Thymus (tissue), 11 donors: ENCODE data around the gene CD58. TPM values are rescaled to one million over a fixed set of nuclear protein-coding genes. Genes with fewer than 3 reads are reported as not detected.
"Not testable (repeated sequence)": the region's sequence is repeated elsewhere in the genome, so short reads cannot be mapped to it uniquely, and the experiment has no call there.

Experiments used
- DNase-seq, 9 donors: peaks; one replicate each; pipeline ENCODE4 v3.0.0-alpha.2; 2013; ENCODE audit warnings: low spot score in 9 of 9, low read depth in 6 of 9, missing footprints in 1 of 9
- H3K27ac ChIP-seq, 2 donors: one replicate each; pipeline ENCODE4 v1.5.1; 2013; ENCODE audit warnings: control low read depth in 1 of 2, low read depth in 1 of 2, low read length in 1 of 2, mild to moderate bottlenecking in 1 of 2, moderate library complexity in 1 of 2
- H3K27me3 ChIP-seq, 2 donors: one replicate each; pipeline ENCODE4 v1.5.1; 2013; ENCODE audit warnings: low read length in 1 of 2; ENCODE audit not compliant: control insufficient read depth in 2 of 2, insufficient read depth in 1 of 2
- H3K36me3 ChIP-seq, 2 donors: one replicate each; pipeline ENCODE4 v1.5.1; 2013; ENCODE audit warnings: low read length in 1 of 2, mild to moderate bottlenecking in 1 of 2, moderate library complexity in 1 of 2; ENCODE audit not compliant: control insufficient read depth in 2 of 2, insufficient read depth in 2 of 2
- H3K4me1 ChIP-seq, 2 donors: one replicate each; pipeline ENCODE4 v1.5.1; 2013; ENCODE audit warnings: low read length in 2 of 2; ENCODE audit not compliant: control insufficient read depth in 2 of 2, insufficient read depth in 2 of 2
- H3K4me3 ChIP-seq, 2 donors: one replicate each; pipeline ENCODE4 v1.5.1; 2013; ENCODE audit warnings: low read length in 2 of 2, control low read depth in 1 of 2, mild to moderate bottlenecking in 1 of 2
- H3K9me3 ChIP-seq, 2 donors: one replicate each; pipeline ENCODE4 v1.5.1; 2013; ENCODE audit warnings: low read length in 1 of 2, mild to moderate bottlenecking in 1 of 2; ENCODE audit not compliant: control insufficient read depth in 2 of 2, insufficient read depth in 1 of 2
- WGBS: extraction: QIAGEN DNeasy Blood & Tissue Kit; methylation state at CpG from one replicate; pipeline ENCODE4 v1.1.7; 2013; 5-methylcytosine and 5-hydroxymethylcytosine counted together
- polyA plus RNA-seq: library from polyadenylated mRNA; stranded (reverse); fragments of 200-250 nt; gene quantifications from one replicate; pipeline ENCODE4 v1.2.3, GENCODE V29; 2013
- total RNA-seq: library from RNA; stranded (reverse); fragments of 120-200 nt; gene quantifications from one replicate; pipeline ENCODE4 v1.2.4, GENCODE V29; 2013
- donor health status: healthy.

CD58 gene
- total and polyA plus RNA-seq, 2 donors: 12.7 to 24.6 TPM

GRCh38 chr1:116567790-116568661 is 2.8 kb downstream of the CD58 start:
- H3K4me1 ChIP-seq: peaks cover 17 to 25% of the 10 kb centered on the region in 2 donors
- H3K9me3 ChIP-seq: peaks cover 0 to 7% of the 10 kb centered on the region in 2 donors
- H3K4me3 ChIP-seq: no peak overlapping the region
- no peak for DNase-seq
- no peak overlapping the region for H3K27ac ChIP-seq
- H3K36me3 ChIP-seq: no peaks in the 10 kb centered on the region
- H3K27me3 ChIP-seq: peaks cover 0 to 10% of the 10 kb centered on the region in 2 donors
- 92% methylated on average over 4 of the region's 4 CpGs for WGBS

GRCh38 chr1:116565222-116565621 is 5.6 kb downstream of the CD58 start:
- Histone ChIP-seq H3K4me3 (no peak overlapping the region), H3K4me1 (peaks cover 7 to 8% of the 10 kb centered on the region in 2 donors), H3K27ac (no peak overlapping the region), H3K9me3 (peaks cover 0 to 8% of the 10 kb centered on the region in 2 donors), H3K36me3 (no peaks in the 10 kb centered on the region), H3K27me3 (no peaks in the 10 kb centered on the region)
- 99% methylated on average over 1 of the region's 1 CpG for WGBS
- DNase-seq: no peak

- H3K27ac ChIP-seq: no peak overlapping the region
- H3K4me1 ChIP-seq: peaks cover 0 to 2% of the 10 kb centered on the region in 2 donors
- no peaks in the 10 kb centered on the region for H3K36me3 ChIP-seq
- no peak for DNase-seq
- no peaks in the 10 kb centered on the region for H3K27me3 ChIP-seq
- 96% methylated on average over 1 of the region's 1 CpG for WGBS
- H3K4me3 ChIP-seq: no peak overlapping the region
- peaks cover 0 to 8% of the 10 kb centered on the region in 2 donors for H3K9me3 ChIP-seq
Observed at GRCh38 chr1:116564426-116564825, 6.4 kb downstream of the CD58 start.

GRCh38 chr1:116562465-116562864 is 8.4 kb downstream of the CD58 start:
- not testable (repeated sequence) for H3K4me1 ChIP-seq, H3K27me3 ChIP-seq, H3K4me3 ChIP-seq, DNase-seq, H3K36me3 ChIP-seq, H3K9me3 ChIP-seq, H3K27ac ChIP-seq
- WGBS: 99% methylated on average over 4 of the region's 4 CpGs

- Histone ChIP-seq H3K27me3 (no peaks in the 10 kb centered on the region), H3K9me3 (peaks cover 0 to 8% of the 10 kb centered on the region in 2 donors), H3K4me3 (no peak overlapping the region), H3K4me1 (no peaks in the 10 kb centered on the region), H3K27ac (no peak overlapping the region), H3K36me3 (no peaks in the 10 kb centered on the region)
- no peak for DNase-seq
Observed at GRCh38 chr1:116561563-116561962, 9.3 kb downstream of the CD58 start.

GRCh38 chr1:116560704-116561490 is 9.9 kb downstream of the CD58 start:
- H3K27me3 ChIP-seq: no peaks in the 10 kb centered on the region
- H3K36me3 ChIP-seq: no peaks in the 10 kb centered on the region
- WGBS: 71% methylated on average over 4 of the region's 4 CpGs
- H3K4me1 ChIP-seq: no peaks in the 10 kb centered on the region
- H3K9me3 ChIP-seq: peaks cover 0 to 8% of the 10 kb centered on the region in 2 donors
- no peak overlapping the region for H3K27ac ChIP-seq
- no peak for DNase-seq
- no peak overlapping the region for H3K4me3 ChIP-seq

- Histone ChIP-seq H3K27me3 (no peaks in the 10 kb centered on the region), H3K9me3 (peaks cover 0 to 8% of the 10 kb centered on the region in 2 donors), H3K27ac (no peak overlapping the region), H3K4me1 (no peaks in the 10 kb centered on the region), H3K36me3 (no peaks in the 10 kb centered on the region), H3K4me3 (no peak overlapping the region)
- 85% methylated on average over 8 of the region's 8 CpGs for WGBS
- DNase-seq: no peak
Observed at GRCh38 chr1:116559304-116559761, 11.5 kb downstream of the CD58 start.

- Histone ChIP-seq H3K36me3 (no peaks in the 10 kb centered on the region), H3K9me3 (peaks cover 0 to 6% of the 10 kb centered on the region in 2 donors), H3K27me3 (no peaks in the 10 kb centered on the region), H3K4me3 (no peak overlapping the region), H3K4me1 (no peaks in the 10 kb centered on the region), H3K27ac (no peak overlapping the region)
- 96% methylated on average over 1 of the region's 1 CpG for WGBS
- no peak for DNase-seq
Observed at GRCh38 chr1:116558571-116558970, 12.3 kb downstream of the CD58 start.

- no peak overlapping the region for H3K27ac ChIP-seq
- no peak overlapping the region for H3K4me3 ChIP-seq
- H3K27me3 ChIP-seq: no peaks in the 10 kb centered on the region
- H3K4me1 ChIP-seq: no peaks in the 10 kb centered on the region
- peaks cover 0 to 1% of the 10 kb centered on the region in 2 donors for H3K9me3 ChIP-seq
- 96% methylated on average over 4 of the region's 4 CpGs for WGBS
- DNase-seq: no peak
- H3K36me3 ChIP-seq: no peaks in the 10 kb centered on the region
Observed at GRCh38 chr1:116558140-116558549, 12.7 kb downstream of the CD58 start.
